ENCODE results near the gene MCHR1. TPM values are rescaled to one million over a fixed set of nuclear protein-coding genes. Genes with fewer than 3 reads are reported as not detected.

The MCHR1 gene
- not detected for total RNA-seq (2013)
- under 1 TPM in 2 of 3 donors, not detected in 1; 0.05 to 0.09 TPM for polyA plus RNA-seq
- not detected in 2 replicates for polyA minus RNA-seq
- 0 to 0.23 (median 0.05) reads per million in 11 experiments for total RNA-seq

- H3K27ac Mint-ChIP-seq = peak within 1 kb of the TSS in 2 of 7 donors; percentile 39 to 74
- no peak within 1 kb of the TSS for H3K9ac ChIP-seq (ENCODE audit: insufficient read depth, low read length, poor library complexity, severe bottlenecking)
Observed at GRCh38 chr22:40679249-40679963, at the start of gene MCHR1. TSS of gene MCHR1 (plus strand) at chr22:40679484. CDS start at chr22:40679653, 169 bp downstream.

DNA sequence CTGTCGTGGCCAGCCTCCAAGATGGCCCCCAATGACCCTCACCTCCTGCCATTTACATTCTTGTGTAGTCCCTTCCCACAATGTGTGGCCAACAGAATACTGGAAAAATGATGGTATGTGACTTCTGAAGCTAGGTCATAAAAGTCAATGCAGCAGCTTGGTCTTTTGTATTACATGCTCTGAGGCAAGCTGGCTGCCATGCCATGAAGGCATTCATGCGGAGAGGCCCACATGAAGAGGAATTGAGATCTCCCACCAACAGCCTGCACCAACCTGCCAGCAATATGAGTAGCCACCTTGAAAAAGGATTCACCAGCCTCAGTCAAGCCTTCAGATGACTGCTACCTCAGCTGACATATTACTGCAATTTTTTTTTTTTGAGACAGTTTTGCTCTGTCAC, 47.4 kb upstream of the MCHR1 start:
- Mint-ChIP-seq H3K4me1 (peaks cover 68% of the 10 kb centered on the region), H3K9me3 (no peaks in the 10 kb centered on the region), H3K4me3 (no peak overlapping the region), H3K27ac (peak overlapping the region in 2 of 7 donors; percentile 39 to 66), H3K27me3 (ENCODE audit: low read depth in 3 of 3) (peaks cover 0 to 2% (median 0%) of the 10 kb centered on the region in 3 donors), H3K36me3 (peaks cover 2 to 4% of the 10 kb centered on the region in 2 donors)
- no peak for DNase-seq
- intact Hi-C loops (cut with micrococcal nuclease) = loop anchor here in 1 of 2 donors (10.0 kb wide), 1 partner anchor 1097 kb away; the partner anchor contains the start of gene RPS19BP1
- no peaks in the 10 kb centered on the region for H3K27me3 ChIP-seq (ENCODE audit: control insufficient read depth in 2 of 2, insufficient read depth in 2 of 2, low read length in 2 of 2)
- no peak overlapping the region for H2AFZ ChIP-seq (ENCODE audit: insufficient read depth, low read depth, low read length, poor library complexity, severe bottlenecking)
- WGBS (ENCODE audit: insufficient coverage) = no CpG with 5 or more reads among the region's 2 CpGs
- TF ChIP-seq, protein P1, sequence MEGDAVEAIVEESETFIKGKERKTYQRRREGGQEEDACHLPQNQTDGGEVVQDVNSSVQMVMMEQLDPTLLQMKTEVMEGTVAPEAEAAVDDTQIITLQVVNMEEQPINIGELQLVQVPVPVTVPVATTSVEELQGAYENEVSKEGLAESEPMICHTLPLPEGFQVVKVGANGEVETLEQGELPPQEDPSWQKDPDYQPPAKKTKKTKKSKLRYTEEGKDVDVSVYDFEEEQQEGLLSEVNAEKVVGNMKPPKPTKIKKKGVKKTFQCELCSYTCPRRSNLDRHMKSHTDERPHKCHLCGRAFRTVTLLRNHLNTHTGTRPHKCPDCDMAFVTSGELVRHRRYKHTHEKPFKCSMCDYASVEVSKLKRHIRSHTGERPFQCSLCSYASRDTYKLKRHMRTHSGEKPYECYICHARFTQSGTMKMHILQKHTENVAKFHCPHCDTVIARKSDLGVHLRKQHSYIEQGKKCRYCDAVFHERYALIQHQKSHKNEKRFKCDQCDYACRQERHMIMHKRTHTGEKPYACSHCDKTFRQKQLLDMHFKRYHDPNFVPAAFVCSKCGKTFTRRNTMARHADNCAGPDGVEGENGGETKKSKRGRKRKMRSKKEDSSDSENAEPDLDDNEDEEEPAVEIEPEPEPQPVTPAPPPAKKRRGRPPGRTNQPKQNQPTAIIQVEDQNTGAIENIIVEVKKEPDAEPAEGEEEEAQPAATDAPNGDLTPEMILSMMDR (IDR thresholded peaks at IDR 0.05) = no peak
- H3K4me1 ChIP-seq (ENCODE audit: control insufficient read depth in 1 of 2, insufficient read depth in 2 of 2, low read length in 2 of 2) = peaks cover 35 to 53% of the 10 kb centered on the region in 2 donors
- no peak overlapping the region for H3K27ac ChIP-seq (ENCODE audit: low read depth in 1 of 2, low read length in 2 of 2)
- no peak overlapping the region for H3K9ac ChIP-seq (ENCODE audit: insufficient read depth, low read length, poor library complexity, severe bottlenecking)
- no peak overlapping the region for H3K4me2 ChIP-seq (replicated peaks; ENCODE audit: extremely low read depth, low read length, poor library complexity, severe bottlenecking)
- H3K79me2 ChIP-seq (ENCODE audit: insufficient read depth, low read length) = peaks cover 93% of the 10 kb centered on the region
- H4K20me1 ChIP-seq (ENCODE audit: insufficient read depth, low read length) = peaks cover 91% of the 10 kb centered on the region
- no peak overlapping the region for H3K4me3 ChIP-seq (replicated peaks in 1 of 3; ENCODE audit: low read depth in 2 of 3, low read length in 3 of 3)
- no peaks in the 10 kb centered on the region for H3K36me3 ChIP-seq (replicated peaks in 1 of 2; ENCODE audit: control insufficient read depth in 1 of 2, insufficient read depth in 2 of 2, low read length in 2 of 2)
- no peaks in the 10 kb centered on the region for H3K9me3 ChIP-seq (replicated peaks in 1 of 2; ENCODE audit: control insufficient read depth in 1 of 2, insufficient read depth in 1 of 2, low read length in 2 of 2)

More at GRCh38 chr22:40679249-40679963, at the start of gene MCHR1:
- DNase-seq = no peak
- Histone ChIP-seq H2AFZ (ENCODE audit: insufficient read depth, low read depth, low read length, poor library complexity, severe bottlenecking) (no peak within 1 kb of the TSS), H3K4me1 (ENCODE audit: control insufficient read depth in 1 of 2, insufficient read depth in 2 of 2, low read length in 2 of 2) (peaks cover 4 to 8% of the 10 kb centered on the region in 2 donors), H3K27me3 (ENCODE audit: control insufficient read depth in 2 of 2, insufficient read depth in 2 of 2, low read length in 2 of 2) (peaks cover 9 to 20% of the 10 kb centered on the region in 2 donors), H3K36me3 (replicated peaks in 1 of 2; ENCODE audit: control insufficient read depth in 1 of 2, insufficient read depth in 2 of 2, low read length in 2 of 2) (no peaks in the 10 kb centered on the region), H4K20me1 (ENCODE audit: insufficient read depth, low read length) (no peaks in the 10 kb centered on the region), H3K4me2 (replicated peaks; ENCODE audit: extremely low read depth, low read length, poor library complexity, severe bottlenecking) (no peak within 1 kb of the TSS), H3K27ac (ENCODE audit: low read depth in 1 of 2, low read length in 2 of 2) (no peak within 1 kb of the TSS), H3K79me2 (ENCODE audit: insufficient read depth, low read length) (no peaks in the 10 kb centered on the region), H3K9me3 (replicated peaks in 1 of 2; ENCODE audit: control insufficient read depth in 1 of 2, insufficient read depth in 1 of 2, low read length in 2 of 2) (no peaks in the 10 kb centered on the region), H3K4me3 (replicated peaks in 1 of 3; ENCODE audit: low read depth in 2 of 3, low read length in 3 of 3) (no peak within 1 kb of the TSS)
- peak within 1 kb of the TSS in 1 of 2 donors; percentile 71 for H3K4me3 Mint-ChIP-seq
- 24% methylated on average over 21 of the region's 21 CpGs for WGBS (ENCODE audit: insufficient coverage)
- no peaks in the 10 kb centered on the region for H3K36me3 Mint-ChIP-seq
- TF ChIP-seq, protein P1 (IDR thresholded peaks at IDR 0.05) = no peak
- peaks cover 14% of the 10 kb centered on the region for H3K4me1 Mint-ChIP-seq
- H3K27me3 Mint-ChIP-seq (ENCODE audit: low read depth in 3 of 3) = peaks cover 27 to 30% (median 29%) of the 10 kb centered on the region in 3 donors
- intact Hi-C loops (cut with micrococcal nuclease) = no loop called here
- no peaks in the 10 kb centered on the region for H3K9me3 Mint-ChIP-seq

Data from CD14-positive monocyte (primary cell).